Right atrium auricular region (tissue), 2 donors: Measurements from ENCODE around the gene CPEB2. TPM values are rescaled to one million over a fixed set of nuclear protein-coding genes. Genes with fewer than 3 reads are reported as not detected.

ENCODE experiments used
- DNase-seq: peaks from one replicate; pipeline ENCODE4 v3.0.0-alpha.2; 2019; ENCODE audit warnings: low spot score
- H3K27ac ChIP-seq, 2 donors: fragments of 200-600 bp; sonication (generic); 1 replicate in 1 of 2; 2 replicates in 1 of 2; pipeline ENCODE4 v1.5.1; 2016 to 2019
- H3K27me3 ChIP-seq, 2 donors: fragments of 200-600 bp; sonication (generic); one replicate each; pipeline versions ENCODE4 v1.5.1 to v1.6.0; 2017 to 2019
- H3K36me3 ChIP-seq: fragments of 200-600 bp; sonication (generic); one replicate; pipeline ENCODE4 v1.5.1; 2016
- H3K4me1 ChIP-seq, 2 donors: fragments of 200-600 bp; sonication (generic); one replicate each; pipeline versions ENCODE4 v1.5.1 to v1.6.0; 2017 to 2019
- H3K4me3 ChIP-seq, 2 donors: fragments of 200-600 bp; sonication (generic); 1 replicate in 1 of 2; 2 replicates in 1 of 2; pipeline ENCODE4 v1.5.1; 2017 to 2019; ENCODE audit warnings: mild to moderate bottlenecking in 1 of 2, moderate library complexity in 1 of 2
- H3K9me3 ChIP-seq, 2 donors: fragments of 200-600 bp; sonication (generic); one replicate each; pipeline ENCODE4 v1.5.1; 2019
- total RNA-seq, 2 donors: library from RNA; depleted of rRNA; stranded (reverse); fragments of >200 nt; gene quantifications; one replicate each; pipeline ENCODE4 v1.1.0, GENCODE V29; 2016
- TF ChIP-seq, protein P1 (sequence below), 2 donors: fragments of 200-600 bp; sonication (generic); IDR thresholded peaks; one replicate each; pipeline ENCODE4 v1.5.1; 2019; ENCODE audit warnings: antibody characterized with exemption in 2 of 2

CPEB2 gene
- total RNA-seq, 2 donors from 2014 or later = 8.6 to 11.6 TPM

- H3K27ac ChIP-seq = no peak overlapping the region
- H3K27me3 ChIP-seq = no peaks in the 10 kb centered on the region
These were observed 35.8 kb downstream of the CPEB2 start for GRCh38 chr4:15037923-15038541.

DNA sequence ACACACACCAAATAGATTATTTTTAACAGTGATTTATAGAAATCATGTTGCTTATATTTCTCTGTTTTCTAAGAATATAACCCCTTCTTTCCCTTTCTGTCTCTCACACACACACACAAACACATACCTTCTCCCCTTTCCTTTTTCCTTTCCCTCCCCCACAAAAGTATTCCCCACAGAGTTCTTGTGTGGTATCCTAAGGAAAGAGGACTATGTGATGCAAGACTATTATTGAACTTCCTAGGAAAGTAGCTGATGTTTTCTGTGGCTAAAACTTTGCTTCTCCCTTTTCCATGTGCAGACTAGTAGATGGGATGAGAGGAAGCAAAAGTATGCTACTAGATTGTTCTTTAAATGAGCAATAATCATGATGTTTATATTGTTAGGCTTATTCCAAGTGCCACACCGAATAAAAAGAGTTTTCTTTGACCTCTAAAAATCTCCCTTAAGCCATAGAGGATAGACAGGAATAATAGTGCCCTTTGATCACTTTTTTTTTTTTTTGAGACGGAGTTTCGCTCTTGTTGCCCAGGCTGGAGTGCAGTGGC lies 38.7 kb downstream of the CPEB2 start:
- TF ChIP-seq, protein P1, sequence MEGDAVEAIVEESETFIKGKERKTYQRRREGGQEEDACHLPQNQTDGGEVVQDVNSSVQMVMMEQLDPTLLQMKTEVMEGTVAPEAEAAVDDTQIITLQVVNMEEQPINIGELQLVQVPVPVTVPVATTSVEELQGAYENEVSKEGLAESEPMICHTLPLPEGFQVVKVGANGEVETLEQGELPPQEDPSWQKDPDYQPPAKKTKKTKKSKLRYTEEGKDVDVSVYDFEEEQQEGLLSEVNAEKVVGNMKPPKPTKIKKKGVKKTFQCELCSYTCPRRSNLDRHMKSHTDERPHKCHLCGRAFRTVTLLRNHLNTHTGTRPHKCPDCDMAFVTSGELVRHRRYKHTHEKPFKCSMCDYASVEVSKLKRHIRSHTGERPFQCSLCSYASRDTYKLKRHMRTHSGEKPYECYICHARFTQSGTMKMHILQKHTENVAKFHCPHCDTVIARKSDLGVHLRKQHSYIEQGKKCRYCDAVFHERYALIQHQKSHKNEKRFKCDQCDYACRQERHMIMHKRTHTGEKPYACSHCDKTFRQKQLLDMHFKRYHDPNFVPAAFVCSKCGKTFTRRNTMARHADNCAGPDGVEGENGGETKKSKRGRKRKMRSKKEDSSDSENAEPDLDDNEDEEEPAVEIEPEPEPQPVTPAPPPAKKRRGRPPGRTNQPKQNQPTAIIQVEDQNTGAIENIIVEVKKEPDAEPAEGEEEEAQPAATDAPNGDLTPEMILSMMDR (IDR thresholded peaks at IDR 0.05) = no peak
- Histone ChIP-seq H3K9me3 (no peaks in the 10 kb centered on the region), H3K36me3 (no peaks in the 10 kb centered on the region), H3K27ac (no peak overlapping the region), H3K4me1 (peaks cover 0 to 18% of the 10 kb centered on the region in 2 donors), H3K4me3 (no peak overlapping the region), H3K27me3 (no peaks in the 10 kb centered on the region)
- DNase-seq = no peak

More at GRCh38 chr4:15037923-15038541, 35.8 kb downstream of the CPEB2 start:
- Histone ChIP-seq H3K4me3 (no peak overlapping the region), H3K36me3 (no peaks in the 10 kb centered on the region), H3K9me3 (no peaks in the 10 kb centered on the region), H3K4me1 (peaks cover 0 to 30% of the 10 kb centered on the region in 2 donors)
- TF ChIP-seq, protein P1 (IDR thresholded peaks at IDR 0.05) = no peak
- no peak for DNase-seq

GRCh38 chr4:15042529-15043167 lies 40.4 kb downstream of the CPEB2 start:
- H3K9me3 ChIP-seq = no peaks in the 10 kb centered on the region
- H3K27me3 ChIP-seq = no peaks in the 10 kb centered on the region
- DNase-seq = no peak
- peaks cover 0 to 18% of the 10 kb centered on the region in 2 donors for H3K4me1 ChIP-seq
- H3K36me3 ChIP-seq = no peaks in the 10 kb centered on the region
- H3K4me3 ChIP-seq = no peak overlapping the region
- H3K27ac ChIP-seq = no peak overlapping the region
- TF ChIP-seq, protein P1 (IDR thresholded peaks at IDR 0.05) = no peak

- DNase-seq = no peak
- Histone ChIP-seq H3K4me3 (no peak overlapping the region), H3K36me3 (no peaks in the 10 kb centered on the region), H3K27me3 (no peaks in the 10 kb centered on the region), H3K4me1 (peaks cover 0 to 18% of the 10 kb centered on the region in 2 donors), H3K27ac (no peak overlapping the region), H3K9me3 (no peaks in the 10 kb centered on the region)
- TF ChIP-seq, protein P1 (IDR thresholded peaks at IDR 0.05) = no peak
These were observed 40.9 kb downstream of the CPEB2 start for GRCh38 chr4:15043226-15043625.

DNA sequence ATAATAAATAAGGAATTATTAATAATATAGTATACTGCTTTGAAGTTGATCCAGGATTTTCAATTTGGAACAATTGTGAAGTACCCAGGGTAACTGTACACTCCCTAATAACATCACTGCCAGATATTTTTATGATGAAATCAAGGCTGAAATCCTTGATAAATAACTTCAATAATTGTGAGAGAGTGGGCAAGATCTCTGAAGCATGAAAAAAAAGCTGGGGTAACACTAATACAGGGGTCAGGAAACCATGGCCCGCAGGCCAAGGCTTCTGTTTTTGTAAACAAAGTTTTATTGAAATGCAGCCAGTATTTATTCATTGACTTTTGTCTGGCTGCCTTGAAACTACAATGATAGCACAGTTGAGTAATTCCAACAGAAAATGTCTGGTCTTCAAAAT lies 41.6 kb downstream of the CPEB2 start:
- TF ChIP-seq, protein P1 (IDR thresholded peaks at IDR 0.05) = no peak
- Histone ChIP-seq H3K27ac (no peak overlapping the region), H3K4me3 (no peak overlapping the region), H3K4me1 (peaks cover 0 to 18% of the 10 kb centered on the region in 2 donors), H3K36me3 (no peaks in the 10 kb centered on the region), H3K27me3 (no peaks in the 10 kb centered on the region), H3K9me3 (no peaks in the 10 kb centered on the region)
- DNase-seq = no peak
